Measurements from ENCODE around the gene CCIN. TPM values are rescaled to one million over a fixed set of nuclear protein-coding genes. Genes with fewer than 3 reads are reported as not detected.
"Not testable (repeated sequence)": the region's sequence is repeated elsewhere in the genome, so short reads cannot be mapped to it uniquely, and the experiment has no call there.

Gene CCIN
- total RNA-seq, 1 donor from 2014 or later: 1.9 TPM

DNA sequence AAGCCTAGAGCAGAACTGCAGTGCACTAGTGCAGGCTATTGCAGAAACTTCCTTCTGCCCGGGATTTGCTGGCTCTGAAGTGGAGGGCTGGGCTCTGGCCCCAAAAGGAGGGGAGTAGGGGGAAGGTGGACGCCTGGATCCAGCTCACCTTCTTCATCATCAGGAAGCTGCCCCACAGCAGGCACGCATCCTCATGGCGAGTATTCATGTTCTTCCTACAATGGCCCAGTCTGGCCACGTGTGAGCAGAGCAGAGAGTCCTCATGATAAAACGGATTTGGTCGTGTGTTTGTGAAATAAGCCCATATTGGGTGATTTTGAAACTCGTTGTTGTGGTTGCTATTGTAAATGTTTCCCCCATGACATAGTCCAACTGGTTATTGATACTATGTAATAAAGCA is 40.8 kb upstream of the CCIN start:
- H3K9me3 Mint-ChIP-seq (ENCODE audit: unreplicated experiment): peaks cover 3% of the 10 kb centered on the region
- FAIRE-seq (no peak), DNase-seq (ENCODE audit: low read depth) (no peak)
- H3K36me3 Mint-ChIP-seq (ENCODE audit: low read depth, unreplicated experiment): peaks cover 8% of the 10 kb centered on the region
- Histone ChIP-seq H3K27me3 (ENCODE audit: insufficient read depth, low read length) (no peaks in the 10 kb centered on the region), H3K4me2 (ENCODE audit: low read length) (no peak overlapping the region), H2AFZ (ENCODE audit: low read depth, low read length) (no peak overlapping the region), H3K4me1 (ENCODE audit: insufficient read depth, low read length) (no peaks in the 10 kb centered on the region), H3K9me3 (ENCODE audit: insufficient read depth, low read depth, low read length) (no peaks in the 10 kb centered on the region), H3K9ac (ENCODE audit: low read length) (no peak overlapping the region), H3K27ac (ENCODE audit: low read depth, low read length) (no peak overlapping the region), H3K79me2 (ENCODE audit: insufficient read depth, low read length) (no peaks in the 10 kb centered on the region), H4K20me1 (ENCODE audit: insufficient read depth, low read length) (no peaks in the 10 kb centered on the region), H3K36me3 (ENCODE audit: insufficient read depth, low read length) (peaks cover 2% of the 10 kb centered on the region), H3K4me3 (ENCODE audit: insufficient read depth, low read depth, low read length) (no peak overlapping the region)
- TF ChIP-seq EZH2 (IDR thresholded peaks at IDR 0.05; ENCODE audit: insufficient read depth, low read length): no peak
- TF ChIP-seq, protein P1, sequence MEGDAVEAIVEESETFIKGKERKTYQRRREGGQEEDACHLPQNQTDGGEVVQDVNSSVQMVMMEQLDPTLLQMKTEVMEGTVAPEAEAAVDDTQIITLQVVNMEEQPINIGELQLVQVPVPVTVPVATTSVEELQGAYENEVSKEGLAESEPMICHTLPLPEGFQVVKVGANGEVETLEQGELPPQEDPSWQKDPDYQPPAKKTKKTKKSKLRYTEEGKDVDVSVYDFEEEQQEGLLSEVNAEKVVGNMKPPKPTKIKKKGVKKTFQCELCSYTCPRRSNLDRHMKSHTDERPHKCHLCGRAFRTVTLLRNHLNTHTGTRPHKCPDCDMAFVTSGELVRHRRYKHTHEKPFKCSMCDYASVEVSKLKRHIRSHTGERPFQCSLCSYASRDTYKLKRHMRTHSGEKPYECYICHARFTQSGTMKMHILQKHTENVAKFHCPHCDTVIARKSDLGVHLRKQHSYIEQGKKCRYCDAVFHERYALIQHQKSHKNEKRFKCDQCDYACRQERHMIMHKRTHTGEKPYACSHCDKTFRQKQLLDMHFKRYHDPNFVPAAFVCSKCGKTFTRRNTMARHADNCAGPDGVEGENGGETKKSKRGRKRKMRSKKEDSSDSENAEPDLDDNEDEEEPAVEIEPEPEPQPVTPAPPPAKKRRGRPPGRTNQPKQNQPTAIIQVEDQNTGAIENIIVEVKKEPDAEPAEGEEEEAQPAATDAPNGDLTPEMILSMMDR (IDR thresholded peaks at IDR 0.05; ENCODE audit: insufficient read depth, low read depth, low read length): no peak
- no peak overlapping the region for H3K27ac Mint-ChIP-seq (ENCODE audit: unreplicated experiment)
- H3K4me1 Mint-ChIP-seq (ENCODE audit: low read depth, unreplicated experiment): no peaks in the 10 kb centered on the region
- no peaks in the 10 kb centered on the region for H3K27me3 Mint-ChIP-seq (ENCODE audit: low read depth, unreplicated experiment)
- H3K4me3 Mint-ChIP-seq (ENCODE audit: unreplicated experiment): no peak overlapping the region

GRCh38 chr9:36129139-36129538 is 40.0 kb upstream of the CCIN start:
- H3K4me1 Mint-ChIP-seq (ENCODE audit: low read depth, unreplicated experiment): no peaks in the 10 kb centered on the region
- Histone ChIP-seq H3K79me2 (ENCODE audit: insufficient read depth, low read length) (no peaks in the 10 kb centered on the region), H3K27me3 (ENCODE audit: insufficient read depth, low read length) (no peaks in the 10 kb centered on the region), H3K9ac (ENCODE audit: low read length) (no peak overlapping the region), H3K4me2 (ENCODE audit: low read length) (no peak overlapping the region), H2AFZ (ENCODE audit: low read depth, low read length) (no peak overlapping the region), H3K27ac (ENCODE audit: low read depth, low read length) (no peak overlapping the region), H3K4me1 (ENCODE audit: insufficient read depth, low read length) (no peaks in the 10 kb centered on the region), H3K4me3 (ENCODE audit: insufficient read depth, low read depth, low read length) (no peak overlapping the region), H3K36me3 (ENCODE audit: insufficient read depth, low read length) (no peaks in the 10 kb centered on the region), H3K9me3 (ENCODE audit: insufficient read depth, low read depth, low read length) (no peaks in the 10 kb centered on the region), H4K20me1 (ENCODE audit: insufficient read depth, low read length) (no peaks in the 10 kb centered on the region)
- H3K27ac Mint-ChIP-seq (ENCODE audit: unreplicated experiment): no peak overlapping the region
- no peak overlapping the region for H3K4me3 Mint-ChIP-seq (ENCODE audit: unreplicated experiment)
- peaks cover 3% of the 10 kb centered on the region for H3K9me3 Mint-ChIP-seq (ENCODE audit: unreplicated experiment)
- no peaks in the 10 kb centered on the region for H3K27me3 Mint-ChIP-seq (ENCODE audit: low read depth, unreplicated experiment)
- H3K36me3 Mint-ChIP-seq (ENCODE audit: low read depth, unreplicated experiment): peaks cover 8% of the 10 kb centered on the region
- TF ChIP-seq EZH2 (IDR thresholded peaks at IDR 0.05; ENCODE audit: insufficient read depth, low read length): no peak
- TF ChIP-seq, protein P1 (IDR thresholded peaks at IDR 0.05; ENCODE audit: insufficient read depth, low read depth, low read length): no peak
- no peak for FAIRE-seq
- no peak for DNase-seq (ENCODE audit: low read depth)

- not testable (repeated sequence) for H3K27ac Mint-ChIP-seq (ENCODE audit: unreplicated experiment); H3K79me2 ChIP-seq (ENCODE audit: insufficient read depth, low read length); H3K4me1 ChIP-seq (ENCODE audit: insufficient read depth, low read length); H3K27me3 ChIP-seq (ENCODE audit: insufficient read depth, low read length); H3K9me3 Mint-ChIP-seq (ENCODE audit: unreplicated experiment); H3K4me1 Mint-ChIP-seq (ENCODE audit: low read depth, unreplicated experiment); DNase-seq (ENCODE audit: low read depth); H3K4me2 ChIP-seq (ENCODE audit: low read length); H4K20me1 ChIP-seq (ENCODE audit: insufficient read depth, low read length); H3K36me3 ChIP-seq (ENCODE audit: insufficient read depth, low read length); H3K9me3 ChIP-seq (ENCODE audit: insufficient read depth, low read depth, low read length); H3K4me3 Mint-ChIP-seq (ENCODE audit: unreplicated experiment); H3K27ac ChIP-seq (ENCODE audit: low read depth, low read length); FAIRE-seq; H3K36me3 Mint-ChIP-seq (ENCODE audit: low read depth, unreplicated experiment); H3K27me3 Mint-ChIP-seq (ENCODE audit: low read depth, unreplicated experiment); H2AFZ ChIP-seq (ENCODE audit: low read depth, low read length); H3K4me3 ChIP-seq (ENCODE audit: insufficient read depth, low read depth, low read length); H3K9ac ChIP-seq (ENCODE audit: low read length)
Observed at GRCh38 chr9:36131666-36132065, 37.5 kb upstream of the CCIN start.

All from astrocyte (in vitro differentiated cells and primary cell).